ACC112 (cell line): ENCODE results near the gene VWA3B.
"Not testable (repeated sequence)": the region's sequence is repeated elsewhere in the genome, so short reads cannot be mapped to it uniquely, and the experiment has no call there.

Source experiments
- H2AFZ ChIP-seq: fragments of 200-600 bp; sonication (generic); one replicate; pipeline ENCODE4 v1.6.0; 2017; ENCODE audit warnings: antibody characterized with exemption, low read length; ENCODE audit not compliant: unreplicated experiment
- H3K27ac ChIP-seq: fragments of 200-600 bp; sonication (generic); 2 replicates; pipeline ENCODE4 v1.5.1; 2014; ENCODE audit warnings: low read depth, mild to moderate bottlenecking, antibody characterized with exemption, low read length, moderate library complexity
- H3K27me3 ChIP-seq: fragments of 200-600 bp; sonication (generic); 2 replicates; pipeline ENCODE4 v1.6.1; 2014; ENCODE audit warnings: mild to moderate bottlenecking, antibody characterized with exemption, low read length, moderate library complexity, mixed read lengths; ENCODE audit not compliant: insufficient read depth
- H3K36me3 ChIP-seq: fragments of 200-600 bp; sonication (generic); 2 replicates; pipeline ENCODE4 v1.6.1; 2016; ENCODE audit warnings: mild to moderate bottlenecking, antibody characterized with exemption, low read length, moderate library complexity, mixed read lengths; ENCODE audit not compliant: insufficient read depth
- H3K4me1 ChIP-seq: fragments of 200-600 bp; sonication (generic); one replicate; pipeline ENCODE4 v1.6.1; 2016; ENCODE audit warnings: low read length, mixed read lengths; ENCODE audit not compliant: insufficient read depth, unreplicated experiment, control insufficient read depth
- H3K4me3 ChIP-seq: fragments of 200-600 bp; sonication (generic); 2 replicates; pipeline ENCODE4 v1.5.1; 2014; ENCODE audit warnings: mild to moderate bottlenecking, low read depth, low read length
- H3K79me2 ChIP-seq: fragments of 200-600 bp; sonication (generic); one replicate; pipeline ENCODE4 v1.6.0; 2016; ENCODE audit warnings: low read length; ENCODE audit not compliant: control insufficient read depth, unreplicated experiment, insufficient read depth

Gene VWA3B

DNA sequence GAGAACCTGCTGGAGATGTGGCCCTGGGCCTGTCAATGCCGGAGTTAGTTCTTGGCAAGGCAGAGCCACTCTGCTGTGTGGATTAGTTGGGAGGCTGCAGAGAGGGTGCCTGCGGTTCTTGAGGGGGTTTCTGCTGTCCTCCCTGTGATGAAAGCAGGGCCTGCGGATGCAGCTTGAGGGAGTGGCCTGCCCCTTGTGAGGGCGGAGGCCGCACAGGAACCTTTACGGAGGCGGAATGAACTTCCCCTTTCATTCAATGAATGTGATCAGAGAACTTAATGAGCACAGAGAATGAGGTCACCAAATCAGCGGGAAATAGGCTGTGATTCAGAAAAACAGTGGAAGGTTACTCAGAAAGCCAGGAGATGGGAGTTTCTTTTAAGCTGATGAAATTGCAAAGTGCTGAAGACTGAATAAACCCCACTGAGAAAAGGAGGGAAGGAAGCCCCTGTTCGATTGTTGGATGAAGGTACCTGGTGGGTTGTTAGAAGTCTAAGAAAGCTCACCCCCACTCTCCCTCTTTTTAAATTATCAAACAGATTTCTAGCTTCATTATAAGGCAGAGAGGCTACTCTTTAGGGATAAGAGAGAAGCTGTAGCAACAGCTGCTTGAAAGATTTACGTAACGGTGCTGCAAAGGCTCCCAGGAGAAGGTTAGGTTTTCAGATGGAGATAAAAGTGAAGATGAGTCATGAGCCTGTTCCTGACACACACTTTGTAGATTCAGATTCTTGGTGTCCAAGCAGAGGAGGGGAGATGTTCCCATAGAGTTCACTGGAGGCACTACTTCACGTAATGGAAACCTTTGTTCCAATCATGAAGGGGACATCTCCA is 47.4 kb downstream of the VWA3B start:
- Histone ChIP-seq H3K36me3 (no peaks in the 10 kb centered on the region), H3K27ac (no peak overlapping the region), H3K27me3 (peaks cover 39% of the 10 kb centered on the region), H3K4me1 (no peaks in the 10 kb centered on the region), H2AFZ (no peak overlapping the region), H3K4me3 (no peak overlapping the region), H3K79me2 (no peaks in the 10 kb centered on the region)

GRCh38 chr2:98137196-98137595 is 50.2 kb downstream of the VWA3B start:
- no peaks in the 10 kb centered on the region for H3K36me3 ChIP-seq
- no peak overlapping the region for H3K4me3 ChIP-seq
- no peaks in the 10 kb centered on the region for H3K79me2 ChIP-seq
- no peaks in the 10 kb centered on the region for H3K4me1 ChIP-seq
- no peak overlapping the region for H2AFZ ChIP-seq
- H3K27ac ChIP-seq, result no peak overlapping the region
- peaks cover 18% of the 10 kb centered on the region; the same call in 1 of the 2 replicates for H3K27me3 ChIP-seq

DNA sequence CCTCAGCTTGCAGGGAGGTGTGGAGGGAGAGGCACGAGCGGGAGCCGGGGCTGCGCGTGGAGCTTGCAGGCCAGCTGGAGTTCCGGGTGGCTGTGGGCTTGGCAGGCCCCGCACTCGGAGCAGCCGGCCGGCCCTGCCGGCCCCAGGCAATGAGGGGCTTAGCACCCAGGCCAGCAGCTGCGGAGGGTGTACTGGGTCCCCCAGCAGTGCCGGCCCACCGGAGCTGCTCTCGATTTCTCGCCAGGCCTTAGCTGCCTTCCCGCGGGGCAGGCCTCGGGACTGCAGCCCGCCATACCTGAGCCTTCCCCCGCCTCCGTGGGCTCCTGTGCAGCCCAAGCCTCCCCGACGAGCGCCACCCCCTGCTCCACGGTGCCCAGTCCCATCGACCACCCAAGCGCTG is 52.0 kb downstream of the VWA3B start:
- H3K27ac ChIP-seq, H3K27me3 ChIP-seq, H3K79me2 ChIP-seq, H3K4me3 ChIP-seq, H3K4me1 ChIP-seq, H2AFZ ChIP-seq, H3K36me3 ChIP-seq: not testable (repeated sequence)

DNA sequence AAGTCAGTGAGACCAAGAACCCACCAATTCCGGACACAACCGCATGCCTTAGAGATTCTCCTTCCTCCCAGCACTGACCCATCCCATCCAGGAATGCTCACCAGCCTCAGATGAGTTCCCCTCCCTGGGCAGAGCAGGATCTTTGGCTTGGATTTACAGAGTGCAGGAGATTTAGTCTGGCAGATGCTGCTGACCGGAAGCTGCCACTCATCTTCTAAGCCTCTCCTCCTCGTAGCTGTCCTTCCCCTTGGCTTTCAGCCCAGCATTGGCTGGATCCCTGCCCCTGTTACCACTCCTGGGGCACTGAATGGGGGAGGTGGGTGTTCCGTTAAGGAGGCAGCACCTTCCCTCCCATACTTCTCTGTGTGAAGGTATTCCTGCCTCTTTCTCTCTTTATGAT is 53.2 kb downstream of the VWA3B start:
- Histone ChIP-seq H3K79me2 (no peaks in the 10 kb centered on the region), H3K36me3 (no peaks in the 10 kb centered on the region), H3K27ac (no peak overlapping the region), H3K4me3 (no peak overlapping the region), H2AFZ (peak overlapping the region; percentile 32), H3K4me1 (no peaks in the 10 kb centered on the region), H3K27me3 (no peaks in the 10 kb centered on the region)

DNA sequence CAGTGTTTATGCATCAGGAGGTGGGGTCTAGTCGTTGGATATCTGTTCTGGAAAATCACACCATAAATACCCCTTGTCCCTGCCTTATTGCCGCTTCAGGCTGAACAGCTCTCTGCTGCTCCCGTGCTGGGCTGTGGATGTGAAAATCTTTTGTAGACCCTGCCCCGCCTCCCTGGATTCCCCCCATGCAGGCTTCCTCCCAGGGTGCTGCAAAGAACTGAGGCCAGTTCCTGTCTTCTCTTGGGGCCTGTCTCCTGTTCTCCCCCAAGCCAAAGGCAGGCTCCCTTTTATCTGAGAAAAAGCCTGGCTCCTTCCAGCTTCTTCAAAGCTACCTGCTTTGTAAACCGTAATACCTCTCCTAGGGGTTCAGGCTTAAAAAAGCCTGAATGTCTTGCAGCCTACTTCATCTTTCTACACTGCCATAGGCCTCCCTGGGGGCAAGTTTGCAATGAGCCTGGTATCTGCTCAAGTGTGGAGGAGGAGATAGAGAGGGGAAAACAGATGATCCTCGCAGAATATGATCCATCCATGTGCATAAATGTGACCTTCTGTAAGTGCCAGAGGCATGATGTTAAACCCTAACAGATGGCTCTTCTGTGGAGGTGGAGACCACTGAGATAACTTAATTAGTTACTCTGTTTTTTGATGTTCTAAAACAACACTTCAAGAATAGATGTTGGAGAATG is 55.3 kb downstream of the VWA3B start:
- Histone ChIP-seq H3K4me3 (no peak overlapping the region), H3K27ac (no peak overlapping the region), H3K36me3 (no peaks in the 10 kb centered on the region), H2AFZ (no peak overlapping the region), H3K79me2 (no peaks in the 10 kb centered on the region), H3K4me1 (no peaks in the 10 kb centered on the region), H3K27me3 (no peaks in the 10 kb centered on the region; the same call in 1 of the 2 replicates)

DNA sequence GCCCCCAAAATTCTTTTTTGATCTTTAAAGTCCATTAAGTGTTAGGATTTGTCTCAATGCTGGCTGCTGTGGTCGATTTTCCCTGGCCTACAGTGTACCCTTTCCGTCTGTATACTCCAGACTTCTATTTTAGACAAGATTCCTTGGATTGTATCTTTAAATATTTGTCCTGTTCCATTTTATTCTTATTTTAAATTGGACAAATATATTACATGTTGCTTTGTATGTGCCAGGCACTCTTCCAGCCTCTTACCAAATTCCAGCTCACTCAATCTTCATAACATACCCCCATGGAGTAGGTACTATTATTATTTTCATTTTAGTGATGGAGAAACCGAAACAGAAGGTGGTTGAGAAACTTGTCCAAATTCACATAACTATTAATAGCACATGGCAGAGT is 58.1 kb downstream of the VWA3B start:
- no peaks in the 10 kb centered on the region for H3K36me3 ChIP-seq
- H3K79me2 ChIP-seq, result no peaks in the 10 kb centered on the region
- no peaks in the 10 kb centered on the region for H3K4me1 ChIP-seq
- H3K27me3 ChIP-seq, result no peaks in the 10 kb centered on the region; the same call in 1 of the 2 replicates
- no peak overlapping the region for H2AFZ ChIP-seq
- H3K27ac ChIP-seq, result no peak overlapping the region
- no peak overlapping the region for H3K4me3 ChIP-seq

DNA sequence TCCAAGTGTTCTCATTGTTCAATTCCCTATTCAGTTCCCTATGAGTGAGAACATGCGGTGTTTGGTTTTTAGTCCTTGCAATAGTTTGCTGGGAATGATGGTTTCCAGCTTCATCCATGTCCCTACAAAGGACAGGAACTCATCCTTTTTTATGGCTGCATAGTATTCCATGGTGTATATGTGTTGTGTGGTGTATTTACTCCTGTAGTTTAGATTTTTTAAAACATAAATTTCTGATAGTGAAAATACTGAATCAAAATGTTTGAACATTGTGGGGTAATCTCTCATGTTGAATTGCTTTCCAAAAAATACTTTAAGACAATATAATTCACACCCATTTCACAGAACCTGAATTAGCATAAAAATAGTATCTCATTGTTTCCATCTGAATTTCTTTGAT is 60.9 kb downstream of the VWA3B start:
- H3K36me3 ChIP-seq, H2AFZ ChIP-seq, H3K4me1 ChIP-seq, H3K4me3 ChIP-seq, H3K27ac ChIP-seq, H3K79me2 ChIP-seq, H3K27me3 ChIP-seq: not testable (repeated sequence)

DNA sequence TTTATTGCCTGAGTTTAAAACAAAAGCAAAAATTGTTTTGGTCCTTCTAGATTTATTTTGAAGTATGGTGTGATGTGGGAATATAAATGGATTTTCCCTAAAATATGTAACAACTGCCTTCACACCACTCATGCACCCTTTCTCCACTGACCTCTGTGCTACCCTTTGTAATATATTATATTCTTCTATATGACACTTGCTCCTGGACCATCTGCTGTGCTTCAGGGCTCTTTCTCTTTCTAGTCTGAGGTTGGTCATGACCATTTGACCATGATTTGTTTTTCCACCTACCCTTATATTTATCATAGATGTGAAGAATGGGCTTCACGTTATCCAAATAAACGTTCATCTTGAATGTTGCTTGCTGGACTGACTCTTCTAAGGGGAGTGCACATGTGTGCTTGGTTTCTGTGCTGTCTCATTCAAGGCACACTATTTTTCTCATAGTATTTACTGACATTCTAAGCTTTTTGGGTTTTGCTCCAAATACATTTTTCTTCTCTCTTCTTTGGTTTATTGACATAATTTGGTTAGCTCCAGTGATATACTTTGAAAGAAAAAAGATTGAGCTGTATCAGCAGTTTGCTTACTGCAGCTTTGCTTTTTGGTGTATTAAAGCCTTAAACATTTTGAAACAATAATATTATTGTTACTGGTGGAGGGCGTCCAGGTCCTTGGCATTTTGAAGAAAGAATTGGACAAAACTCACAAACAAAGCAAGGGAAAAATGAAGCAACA is 61.8 kb downstream of the VWA3B start:
- Histone ChIP-seq H3K4me3 (peak overlapping the region; percentile 59), H3K79me2 (no peaks in the 10 kb centered on the region), H3K27ac (0 out of 2 replicates have a peak overlapping the region, but pooled peaks have one; percentile 6)

DNA sequence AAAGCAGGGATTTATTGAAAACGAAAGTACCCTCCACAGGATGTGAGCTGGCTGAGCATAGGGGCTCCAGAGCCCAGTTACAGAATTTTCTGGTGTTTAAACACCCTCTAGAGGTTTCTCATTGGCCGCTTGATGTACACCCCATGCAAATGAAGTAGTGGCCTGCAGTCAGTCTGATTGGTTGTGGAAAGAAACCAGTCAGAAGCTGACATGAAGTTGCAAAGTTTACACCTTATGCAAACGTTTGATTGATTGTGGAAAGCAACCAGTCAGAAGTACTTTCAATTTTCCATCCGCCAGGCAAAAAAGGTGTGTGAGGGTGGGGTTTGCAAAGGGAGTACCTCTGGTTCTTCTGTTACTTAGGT is 62.3 kb downstream of the VWA3B start:
- H2AFZ ChIP-seq, result peak overlapping the region; percentile 55
- peak overlapping the region; percentile 59 for H3K4me3 ChIP-seq
- H3K27me3 ChIP-seq, result peaks cover 13% of the 10 kb centered on the region
- no peaks in the 10 kb centered on the region for H3K79me2 ChIP-seq
- no peak overlapping the region for H3K27ac ChIP-seq
- H3K36me3 ChIP-seq, result no peaks in the 10 kb centered on the region
- H3K4me1 ChIP-seq, result no peaks in the 10 kb centered on the region

More for the DNA sequence above, 61.8 kb downstream of the VWA3B start:
- Histone ChIP-seq H3K4me1 (no peaks in the 10 kb centered on the region), H3K27me3 (peaks cover 10% of the 10 kb centered on the region), H3K36me3 (no peaks in the 10 kb centered on the region), H2AFZ (peak overlapping the region; percentile 55)

DNA sequence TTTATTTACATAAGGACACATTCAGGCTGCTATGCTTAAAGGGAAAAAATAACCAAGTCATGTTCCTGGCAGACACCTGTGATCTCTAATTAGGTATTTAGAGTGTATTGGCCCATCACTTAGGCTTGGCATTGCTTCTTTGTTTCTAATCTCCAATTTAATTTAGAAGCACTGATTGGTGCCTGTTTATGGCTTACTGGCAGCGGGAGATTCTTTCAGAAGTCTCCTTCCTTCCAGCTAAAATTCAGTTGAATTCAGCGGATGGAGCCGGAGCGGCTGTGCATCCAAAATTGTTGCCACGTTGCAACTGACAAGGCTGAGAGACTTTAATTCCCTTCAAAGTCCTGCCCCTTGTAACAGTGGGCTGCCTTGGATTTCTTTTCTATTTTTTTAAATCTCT is 66.5 kb downstream of the VWA3B start:
- H3K79me2 ChIP-seq, result no peaks in the 10 kb centered on the region
- H3K4me3 ChIP-seq, result no peak overlapping the region
- no peak overlapping the region for H2AFZ ChIP-seq
- H3K36me3 ChIP-seq, result no peaks in the 10 kb centered on the region
- H3K27me3 ChIP-seq, result peaks cover 39% of the 10 kb centered on the region
- H3K27ac ChIP-seq, result no peak overlapping the region
- H3K4me1 ChIP-seq, result no peaks in the 10 kb centered on the region
